ENCODE results near the gene MBOAT7.
A peak's percentile ranks its signal among the peaks of the same experiment; 100 is the strongest.

MBOAT7 gene

DNA sequence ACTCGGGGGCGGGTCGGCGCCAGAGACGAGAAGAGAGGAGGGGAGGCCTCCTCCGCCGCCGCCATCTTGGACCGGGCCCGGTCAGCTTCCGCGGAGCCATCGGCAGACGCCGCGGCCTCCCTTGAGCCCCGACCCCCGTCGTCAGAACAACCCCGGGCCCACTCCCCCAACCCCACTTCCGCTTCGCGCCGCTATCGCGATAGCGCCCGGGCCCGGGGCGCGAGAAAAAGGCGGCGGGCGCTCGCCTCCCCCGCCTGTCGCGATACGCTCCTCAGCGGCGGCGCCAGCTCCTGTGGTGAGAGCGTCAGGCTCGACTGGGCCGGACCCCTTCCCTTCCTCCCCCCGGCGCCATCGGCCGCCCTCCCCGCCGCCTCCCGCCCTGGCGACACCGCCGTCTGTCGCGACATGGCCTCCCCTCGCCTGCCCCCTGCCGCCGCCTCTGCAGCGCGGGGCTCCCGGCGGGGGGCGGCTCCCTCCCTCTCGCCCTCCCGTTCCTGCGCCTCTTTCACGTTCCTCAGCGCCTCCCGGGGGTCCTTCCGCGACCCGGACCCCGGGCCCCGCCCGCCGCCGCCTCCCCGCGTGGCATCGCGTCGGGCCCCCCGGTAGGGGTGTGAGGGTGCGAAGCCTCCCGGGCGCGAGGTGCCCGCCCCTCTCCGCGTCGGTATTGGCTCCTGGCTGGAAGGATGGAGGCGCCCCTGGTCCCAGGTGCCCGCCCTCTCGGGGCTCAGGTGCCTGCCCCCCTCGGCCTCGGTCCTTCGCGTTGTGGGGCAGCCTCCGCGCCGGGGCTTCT is 51.5 kb downstream of the MBOAT7 start, which contains the start of gene CNOT3:
TSS of gene CNOT3 (plus strand) at position 64 of the 790 bp plus-strand sequence. CDS start 5,217 bp downstream, outside the sequence.
- no peak for DNase-seq

DNA sequence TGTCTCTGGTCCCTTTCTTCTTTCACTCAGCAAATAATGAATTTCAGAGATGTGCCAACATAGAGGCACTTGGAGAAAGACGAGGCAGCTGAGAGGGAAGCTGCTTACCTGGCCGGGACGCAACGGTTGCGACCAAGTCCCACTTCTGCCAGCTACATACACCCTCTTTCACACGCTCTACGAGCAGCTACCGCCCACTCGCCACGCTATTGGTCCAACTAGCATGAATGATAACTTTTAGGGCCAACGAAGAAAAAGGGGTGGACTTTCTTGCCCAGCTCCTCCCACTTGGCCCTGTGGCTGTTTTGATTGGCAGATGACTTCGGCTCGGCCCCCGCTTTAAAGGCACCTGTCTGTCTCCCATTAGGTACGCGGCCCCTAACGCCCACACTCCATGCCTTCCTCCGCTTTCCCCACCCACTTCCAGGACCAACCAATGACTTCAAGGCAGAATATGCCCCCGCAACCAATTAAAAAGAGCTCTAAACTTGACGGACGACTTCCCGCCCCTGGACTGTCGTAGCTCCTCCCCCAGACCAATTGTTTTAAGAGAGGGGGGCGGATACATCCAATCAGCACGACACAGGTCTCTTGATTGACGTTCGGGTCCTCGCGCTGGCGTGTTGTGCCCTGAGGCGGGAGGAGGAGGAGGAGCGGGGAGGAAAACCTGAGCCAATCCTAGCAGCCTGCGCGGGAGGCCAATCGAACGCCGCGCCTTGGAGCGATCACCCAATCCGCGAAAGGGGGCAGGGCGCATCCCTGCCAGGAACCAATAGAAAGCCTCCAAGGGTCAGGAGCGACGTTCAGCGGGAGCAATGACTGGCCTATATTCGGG is 52.3 kb downstream of the MBOAT7 start:
- peak; percentile 100 for DNase-seq

DNA sequence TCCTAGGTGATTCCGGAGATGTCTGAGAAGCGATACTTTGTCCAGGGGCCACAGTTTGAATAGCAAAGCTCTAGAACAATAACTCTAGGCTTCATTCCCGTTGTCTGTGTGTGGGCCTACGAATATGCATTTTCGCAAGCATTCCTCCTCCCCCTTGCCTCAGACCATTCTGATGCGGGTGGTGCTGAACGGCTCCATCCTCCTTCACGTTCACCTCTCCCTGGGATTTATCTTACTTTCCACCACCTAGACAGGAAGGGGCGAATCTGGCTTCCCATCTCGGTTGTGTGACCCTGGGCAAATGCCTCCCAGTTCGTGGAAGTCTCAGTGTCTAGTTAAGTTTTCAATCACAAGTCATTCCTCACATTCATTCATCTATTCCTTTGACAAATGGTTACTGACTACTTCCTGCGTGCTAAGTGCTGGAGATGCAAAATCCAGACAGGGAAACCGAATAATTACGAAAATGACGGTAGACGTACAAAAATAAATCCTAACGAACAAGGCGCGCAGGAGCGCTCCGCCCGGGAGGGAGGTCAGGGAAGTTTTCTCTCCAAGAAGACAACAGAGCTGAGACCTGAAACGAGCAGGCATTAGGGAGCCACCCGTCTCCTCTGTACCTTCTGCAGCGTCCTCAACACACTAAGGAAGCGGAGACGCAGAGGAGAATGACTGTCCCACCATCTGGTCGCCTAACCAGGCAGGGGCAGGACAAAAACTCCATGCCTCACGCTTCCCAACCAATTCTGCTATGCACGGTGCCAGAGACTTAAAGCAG is 53.1 kb downstream of the MBOAT7 start:
- no peak for DNase-seq

DNA sequence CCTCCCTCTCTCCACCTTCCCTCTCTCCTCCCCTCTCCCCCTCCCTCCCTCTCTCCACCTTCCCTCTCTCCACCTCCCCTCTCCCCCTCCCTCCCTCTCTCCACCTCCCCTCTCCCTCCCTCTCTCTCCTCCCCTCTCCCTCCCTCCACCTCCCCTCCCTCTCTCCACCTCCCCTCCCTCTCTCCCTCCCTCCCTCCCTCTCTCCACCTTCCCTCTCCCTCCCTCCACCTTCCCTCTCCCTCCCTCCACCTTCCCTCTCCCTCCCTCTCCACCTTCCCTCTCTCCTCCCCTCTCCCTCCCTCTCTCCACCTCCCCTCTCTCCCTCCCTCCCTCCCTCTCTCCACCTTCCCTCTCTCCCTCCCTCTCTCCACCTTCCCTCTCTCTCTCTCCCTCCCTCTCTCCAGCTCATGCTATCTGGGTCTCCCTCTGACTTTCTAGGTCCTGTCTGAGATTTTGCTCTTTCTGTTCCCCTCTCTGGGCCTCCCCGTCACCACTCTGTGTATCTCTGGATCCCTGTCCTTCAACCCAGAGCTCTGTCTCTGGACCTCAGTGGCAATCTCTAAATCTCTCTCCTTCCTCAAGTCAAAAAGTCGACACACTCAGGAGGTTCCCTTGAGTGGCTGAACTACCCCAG is 55.3 kb downstream of the MBOAT7 start:
- no peak for DNase-seq

DNA sequence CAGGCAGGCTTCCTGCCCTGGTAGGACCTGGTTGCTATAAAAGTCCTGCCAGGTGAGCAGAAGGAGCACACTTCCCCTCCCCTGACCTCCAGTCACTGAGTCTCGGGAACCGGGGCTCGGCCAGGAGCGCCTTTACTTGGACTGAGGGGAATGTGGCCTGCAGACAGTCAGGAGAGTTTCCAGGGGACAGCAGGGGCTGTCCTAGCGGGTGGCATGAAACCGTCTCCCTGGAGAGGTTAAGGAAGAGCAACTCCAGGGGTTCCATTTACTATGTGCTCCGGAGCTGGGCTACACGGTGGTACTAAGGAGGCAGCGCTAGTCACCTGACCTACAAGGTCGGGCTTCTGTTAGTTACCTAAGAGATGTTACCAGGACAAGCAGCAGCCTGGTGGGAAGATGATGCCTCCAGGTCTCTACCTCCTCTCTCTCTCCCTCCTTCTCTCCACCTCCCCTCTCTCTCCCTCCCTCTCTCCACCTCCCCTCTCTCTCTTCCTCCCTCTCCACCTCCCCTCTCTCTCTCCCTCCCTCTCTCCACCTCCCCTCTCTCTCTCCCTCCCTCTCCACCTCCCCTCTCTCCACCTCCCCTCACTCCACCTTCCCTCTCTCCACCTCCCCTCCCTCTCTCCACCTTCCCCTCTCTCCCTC is 55.9 kb downstream of the MBOAT7 start:
- peak; percentile 78 for DNase-seq

DNA sequence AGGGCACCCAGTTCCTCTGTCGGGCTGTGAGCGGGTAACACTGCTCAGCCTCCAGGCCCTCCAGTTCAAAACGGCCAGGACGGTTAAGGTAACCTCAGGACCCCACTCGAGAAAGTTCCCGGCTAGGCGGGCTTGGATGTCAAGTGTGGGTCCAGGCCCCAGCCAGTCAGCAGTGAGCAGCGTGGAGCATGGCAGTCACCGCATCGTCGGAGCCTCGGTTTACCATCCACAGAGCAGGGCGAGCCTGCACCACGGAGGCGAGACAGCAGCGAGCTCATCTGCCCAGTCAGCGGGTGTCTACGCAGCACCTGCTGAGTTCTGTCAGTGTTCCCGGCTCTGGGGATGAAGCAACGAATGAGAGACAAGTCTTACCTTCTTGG is 59.8 kb downstream of the MBOAT7 start:
- no peak for DNase-seq

DNA sequence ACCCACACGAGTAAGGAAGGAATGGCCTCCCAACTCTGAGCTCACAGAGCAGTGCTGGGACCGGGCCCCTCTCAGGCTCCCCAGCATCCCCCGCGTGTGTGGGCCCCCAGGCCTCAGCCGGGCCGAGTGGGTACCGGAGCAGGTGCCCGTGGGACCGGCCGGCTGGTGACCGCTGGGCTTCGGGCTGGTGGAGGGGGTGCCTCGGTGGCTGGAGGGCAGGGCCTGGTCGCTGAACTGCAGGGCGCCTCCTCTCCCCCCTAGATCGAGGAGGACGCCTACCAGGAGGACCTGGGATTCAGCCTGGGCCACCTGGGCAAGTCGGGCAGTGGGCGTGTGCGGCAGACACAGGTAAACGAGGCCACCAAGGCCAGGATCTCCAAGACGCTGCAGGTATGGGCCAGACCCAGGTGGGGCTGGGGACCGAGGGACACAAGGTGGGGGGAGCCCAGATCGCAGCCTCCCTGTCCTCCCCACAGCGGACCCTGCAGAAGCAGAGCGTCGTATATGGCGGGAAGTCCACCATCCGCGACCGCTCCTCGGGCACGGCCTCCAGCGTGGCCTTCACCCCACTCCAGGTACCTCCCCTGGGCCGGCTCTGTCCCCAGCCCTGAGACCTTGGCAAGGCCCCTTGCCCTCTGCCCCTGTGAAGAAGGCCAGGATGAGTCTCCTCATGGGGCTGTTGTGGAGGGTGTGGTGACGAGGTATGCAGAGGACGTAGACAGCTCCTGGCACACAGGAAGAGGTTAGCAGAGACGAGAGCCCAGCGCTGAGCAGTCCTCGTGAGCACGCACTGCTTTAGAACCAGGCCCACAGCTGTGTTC is 60.4 kb downstream of the MBOAT7 start:
- no peak for DNase-seq

- DNase-seq, result no peak
Measured at GRCh38 chr19:54128441-54128725, 61.0 kb downstream of the MBOAT7 start.

- DNase-seq, result no peak
Measured at GRCh38 chr19:54127688-54128440, 61.5 kb downstream of the MBOAT7 start.

- no peak for DNase-seq
Measured at GRCh38 chr19:54125713-54126112, 63.7 kb downstream of the MBOAT7 start.

DNA sequence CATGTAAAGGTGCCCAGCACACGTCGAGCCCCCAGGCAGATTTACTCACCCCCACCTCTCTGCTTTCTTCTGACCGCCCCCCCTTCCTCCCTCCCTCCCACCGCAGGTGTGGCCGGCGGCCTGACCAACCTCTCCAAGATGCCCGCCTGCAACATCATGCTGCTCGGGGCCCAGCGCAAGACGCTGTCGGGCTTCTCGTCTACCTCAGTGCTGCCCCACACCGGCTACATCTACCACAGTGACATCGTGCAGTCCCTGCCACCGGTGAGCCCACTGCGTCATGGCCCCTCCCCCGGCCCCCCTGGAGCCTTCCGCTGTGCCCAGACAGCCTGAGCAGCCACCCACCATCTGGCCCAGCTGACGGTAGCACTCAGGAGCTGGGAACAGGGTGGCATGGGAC is 65.0 kb downstream of the MBOAT7 start:
- DNase-seq, result no peak

DNA sequence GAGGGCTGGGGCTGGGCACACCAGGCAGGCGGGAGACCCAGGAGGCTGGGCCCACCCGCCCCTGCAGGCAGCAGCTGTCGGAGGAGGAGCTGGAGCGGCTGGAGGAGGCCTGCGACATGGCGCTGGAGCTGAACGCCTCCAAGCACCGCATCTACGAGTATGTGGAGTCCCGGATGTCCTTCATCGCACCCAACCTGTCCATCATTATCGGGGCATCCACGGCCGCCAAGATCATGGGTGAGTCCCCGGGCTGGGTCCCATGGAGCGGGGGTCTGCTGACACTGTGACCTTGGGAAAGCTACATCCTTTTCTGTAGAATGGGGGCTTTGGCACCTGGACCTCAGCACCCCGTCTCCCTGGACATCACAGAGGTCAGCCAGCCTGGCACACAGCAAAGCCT is 65.7 kb downstream of the MBOAT7 start:
- no peak for DNase-seq
